Measurements from ENCODE around the gene SLC5A12. TPM values are rescaled to one million over a fixed set of nuclear protein-coding genes. Genes with fewer than 3 reads are reported as not detected.

The SLC5A12 gene, protein sequence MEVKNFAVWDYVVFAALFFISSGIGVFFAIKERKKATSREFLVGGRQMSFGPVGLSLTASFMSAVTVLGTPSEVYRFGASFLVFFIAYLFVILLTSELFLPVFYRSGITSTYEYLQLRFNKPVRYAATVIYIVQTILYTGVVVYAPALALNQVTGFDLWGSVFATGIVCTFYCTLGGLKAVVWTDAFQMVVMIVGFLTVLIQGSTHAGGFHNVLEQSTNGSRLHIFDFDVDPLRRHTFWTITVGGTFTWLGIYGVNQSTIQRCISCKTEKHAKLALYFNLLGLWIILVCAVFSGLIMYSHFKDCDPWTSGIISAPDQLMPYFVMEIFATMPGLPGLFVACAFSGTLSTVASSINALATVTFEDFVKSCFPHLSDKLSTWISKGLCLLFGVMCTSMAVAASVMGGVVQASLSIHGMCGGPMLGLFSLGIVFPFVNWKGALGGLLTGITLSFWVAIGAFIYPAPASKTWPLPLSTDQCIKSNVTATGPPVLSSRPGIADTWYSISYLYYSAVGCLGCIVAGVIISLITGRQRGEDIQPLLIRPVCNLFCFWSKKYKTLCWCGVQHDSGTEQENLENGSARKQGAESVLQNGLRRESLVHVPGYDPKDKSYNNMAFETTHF
- total RNA-seq (2022) (0.44 and 0.82 TPM in 2 replicates), Bru-seq, nascent RNA (percentile 34 among the genes with signal in this experiment), BruChase-seq, experiment 1, labeled RNA remaining after a 2-hour chase (percentile 37 among the genes with signal in this experiment), BruChase-seq, experiment 2, labeled RNA remaining after a 6-hour chase (percentile 30 among the genes with signal in this experiment)
- long read RNA-seq, partial matches to known transcripts = 1 of 2 reads
- long read RNA-seq, other reads (novel, unspliced or antisense) = 1 of 2 reads

- TF ChIP-seq, protein P1, sequence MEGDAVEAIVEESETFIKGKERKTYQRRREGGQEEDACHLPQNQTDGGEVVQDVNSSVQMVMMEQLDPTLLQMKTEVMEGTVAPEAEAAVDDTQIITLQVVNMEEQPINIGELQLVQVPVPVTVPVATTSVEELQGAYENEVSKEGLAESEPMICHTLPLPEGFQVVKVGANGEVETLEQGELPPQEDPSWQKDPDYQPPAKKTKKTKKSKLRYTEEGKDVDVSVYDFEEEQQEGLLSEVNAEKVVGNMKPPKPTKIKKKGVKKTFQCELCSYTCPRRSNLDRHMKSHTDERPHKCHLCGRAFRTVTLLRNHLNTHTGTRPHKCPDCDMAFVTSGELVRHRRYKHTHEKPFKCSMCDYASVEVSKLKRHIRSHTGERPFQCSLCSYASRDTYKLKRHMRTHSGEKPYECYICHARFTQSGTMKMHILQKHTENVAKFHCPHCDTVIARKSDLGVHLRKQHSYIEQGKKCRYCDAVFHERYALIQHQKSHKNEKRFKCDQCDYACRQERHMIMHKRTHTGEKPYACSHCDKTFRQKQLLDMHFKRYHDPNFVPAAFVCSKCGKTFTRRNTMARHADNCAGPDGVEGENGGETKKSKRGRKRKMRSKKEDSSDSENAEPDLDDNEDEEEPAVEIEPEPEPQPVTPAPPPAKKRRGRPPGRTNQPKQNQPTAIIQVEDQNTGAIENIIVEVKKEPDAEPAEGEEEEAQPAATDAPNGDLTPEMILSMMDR (IDR thresholded peaks at IDR 0.05; ENCODE audit: insufficient read depth in 1 of 2, low read depth in 1 of 2, low read length in 1 of 2, severe bottlenecking in 1 of 2, unreplicated experiment in 1 of 2) = no peak
- peaks cover 6% of the 10 kb centered on the region for H3K4me1 Mint-ChIP-seq (ENCODE audit: low read depth, unreplicated experiment)
- H3K27me3 ChIP-seq (replicated peaks; ENCODE audit: control insufficient read depth, insufficient read depth, low read length) = no peaks in the 10 kb centered on the region
- no peak within 1 kb of the TSS for H3K27ac Mint-ChIP-seq (ENCODE audit: unreplicated experiment)
- H3K4me1 ChIP-seq = peaks cover 8% of the 10 kb centered on the region; the same call in 1 of the 2 replicates
- intact Hi-C loops (cut with micrococcal nuclease; ENCODE audit: unreplicated experiment) = no loop called here
- no TSS peak for BruUV-seq (replicated peaks)
- no peaks in the 10 kb centered on the region for H3K9me3 ChIP-seq
- no peaks in the 10 kb centered on the region for H3K27me3 Mint-ChIP-seq (ENCODE audit: insufficient read depth, unreplicated experiment)
- POLR2A ChIA-PET = no interaction called here
- H3K36me3 ChIP-seq (ENCODE audit: control insufficient read depth, insufficient read depth, low read length) = no peaks in the 10 kb centered on the region
- H3K4me3 Mint-ChIP-seq (ENCODE audit: unreplicated experiment) = no peak within 1 kb of the TSS
- no peaks in the 10 kb centered on the region for H3K9me3 Mint-ChIP-seq (ENCODE audit: unreplicated experiment)
- CTCF ChIA-PET = no interaction called here
- no peak within 1 kb of the TSS for H3K4me3 ChIP-seq (ENCODE audit: low read depth, low read length)
- no peak for DNase-seq
- H3K36me3 Mint-ChIP-seq (ENCODE audit: insufficient read depth, unreplicated experiment) = no peaks in the 10 kb centered on the region
Observed at GRCh38 chr11:26721948-26722475, at the start of gene SLC5A12. Gene SLC5A12, minus strand, starts transcription at chr11:26722060. Its CDS starts 346 bp downstream, at chr11:26721714.

- DNase-seq = no peak
- Mint-ChIP-seq H3K4me3 (ENCODE audit: unreplicated experiment) (no peak overlapping the region), H3K27me3 (ENCODE audit: insufficient read depth, unreplicated experiment) (no peaks in the 10 kb centered on the region), H3K9me3 (ENCODE audit: unreplicated experiment) (no peaks in the 10 kb centered on the region), H3K36me3 (ENCODE audit: insufficient read depth, unreplicated experiment) (no peaks in the 10 kb centered on the region), H3K4me1 (ENCODE audit: low read depth, unreplicated experiment) (no peaks in the 10 kb centered on the region), H3K27ac (ENCODE audit: unreplicated experiment) (no peak overlapping the region)
- CTCF ChIA-PET = no interaction called here
- Histone ChIP-seq H3K4me3 (ENCODE audit: low read depth, low read length) (no peak overlapping the region), H3K4me1 (no peaks in the 10 kb centered on the region), H3K27me3 (replicated peaks; ENCODE audit: control insufficient read depth, insufficient read depth, low read length) (no peaks in the 10 kb centered on the region), H3K36me3 (ENCODE audit: control insufficient read depth, insufficient read depth, low read length) (no peaks in the 10 kb centered on the region), H3K9me3 (no peaks in the 10 kb centered on the region)
- BruUV-seq (replicated peaks) = no TSS peak
- TF ChIP-seq, protein P1 (IDR thresholded peaks at IDR 0.05; ENCODE audit: insufficient read depth in 1 of 2, low read depth in 1 of 2, low read length in 1 of 2, severe bottlenecking in 1 of 2, unreplicated experiment in 1 of 2) = no peak
- POLR2A ChIA-PET = no interaction called here
- intact Hi-C loops (cut with micrococcal nuclease; ENCODE audit: unreplicated experiment) = no loop called here
Observed at GRCh38 chr11:26769027-26769426, 47.2 kb upstream of the SLC5A12 start.

GRCh38 chr11:26767060-26767459, 45.2 kb upstream of the SLC5A12 start:
- Mint-ChIP-seq H3K36me3 (ENCODE audit: insufficient read depth, unreplicated experiment) (no peaks in the 10 kb centered on the region), H3K27ac (ENCODE audit: unreplicated experiment) (no peak overlapping the region), H3K9me3 (ENCODE audit: unreplicated experiment) (no peaks in the 10 kb centered on the region), H3K4me1 (ENCODE audit: low read depth, unreplicated experiment) (no peaks in the 10 kb centered on the region), H3K27me3 (ENCODE audit: insufficient read depth, unreplicated experiment) (no peaks in the 10 kb centered on the region), H3K4me3 (ENCODE audit: unreplicated experiment) (no peak overlapping the region)
- Histone ChIP-seq H3K36me3 (ENCODE audit: control insufficient read depth, insufficient read depth, low read length) (no peaks in the 10 kb centered on the region), H3K4me3 (ENCODE audit: low read depth, low read length) (no peak overlapping the region), H3K4me1 (no peaks in the 10 kb centered on the region), H3K27me3 (replicated peaks; ENCODE audit: control insufficient read depth, insufficient read depth, low read length) (no peaks in the 10 kb centered on the region), H3K9me3 (no peaks in the 10 kb centered on the region)
- intact Hi-C loops (cut with micrococcal nuclease; ENCODE audit: unreplicated experiment) = no loop called here
- TF ChIP-seq, protein P1 (IDR thresholded peaks at IDR 0.05; ENCODE audit: insufficient read depth in 1 of 2, low read depth in 1 of 2, low read length in 1 of 2, severe bottlenecking in 1 of 2, unreplicated experiment in 1 of 2) = no peak
- DNase-seq = no peak
- ChIA-PET CTCF (no interaction called here), POLR2A (no interaction called here)
- BruUV-seq (replicated peaks) = no TSS peak
